ACC112 (cell line): ENCODE measurements around the gene RASGRP3.

Experiments
- H2AFZ ChIP-seq: fragments of 200-600 bp; sonication (generic); one replicate; pipeline ENCODE4 v1.6.0; 2017; ENCODE audit warnings: antibody characterized with exemption, low read length; ENCODE audit not compliant: unreplicated experiment
- H3K27ac ChIP-seq: fragments of 200-600 bp; sonication (generic); 2 replicates; pipeline ENCODE4 v1.5.1; 2014; ENCODE audit warnings: low read depth, mild to moderate bottlenecking, antibody characterized with exemption, low read length, moderate library complexity
- H3K27me3 ChIP-seq: fragments of 200-600 bp; sonication (generic); 2 replicates; pipeline ENCODE4 v1.6.1; 2014; ENCODE audit warnings: mild to moderate bottlenecking, antibody characterized with exemption, low read length, moderate library complexity, mixed read lengths; ENCODE audit not compliant: insufficient read depth
- H3K36me3 ChIP-seq: fragments of 200-600 bp; sonication (generic); 2 replicates; pipeline ENCODE4 v1.6.1; 2016; ENCODE audit warnings: mild to moderate bottlenecking, antibody characterized with exemption, low read length, moderate library complexity, mixed read lengths; ENCODE audit not compliant: insufficient read depth
- H3K4me1 ChIP-seq: fragments of 200-600 bp; sonication (generic); one replicate; pipeline ENCODE4 v1.6.1; 2016; ENCODE audit warnings: low read length, mixed read lengths; ENCODE audit not compliant: insufficient read depth, unreplicated experiment, control insufficient read depth
- H3K4me3 ChIP-seq: fragments of 200-600 bp; sonication (generic); 2 replicates; pipeline ENCODE4 v1.5.1; 2014; ENCODE audit warnings: mild to moderate bottlenecking, low read depth, low read length
- H3K79me2 ChIP-seq: fragments of 200-600 bp; sonication (generic); one replicate; pipeline ENCODE4 v1.6.0; 2016; ENCODE audit warnings: low read length; ENCODE audit not compliant: control insufficient read depth, unreplicated experiment, insufficient read depth

RASGRP3 gene

GRCh38 chr2:33502025-33502424 is 25.6 kb downstream of the RASGRP3 start:
- H3K36me3 ChIP-seq = no peaks in the 10 kb centered on the region

DNA sequence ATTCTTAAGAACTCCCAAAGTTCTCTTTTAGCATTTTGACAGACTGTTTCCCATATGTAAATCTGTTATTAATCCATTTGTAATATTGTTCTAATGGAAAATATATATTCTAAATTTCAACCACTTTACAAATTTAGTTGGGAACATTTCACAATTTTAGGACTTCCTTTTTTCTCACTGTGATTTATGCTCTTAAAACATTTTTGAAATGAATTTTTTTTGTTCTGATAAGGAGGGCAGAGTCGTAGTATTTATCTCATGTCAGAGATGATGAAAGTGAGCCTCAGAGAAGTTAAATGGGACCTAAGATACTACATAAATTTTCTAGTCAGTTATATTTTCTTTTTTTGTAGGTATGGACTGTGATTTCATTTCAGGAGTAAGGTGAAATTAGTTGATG is 26.6 kb downstream of the RASGRP3 start:
- no peaks in the 10 kb centered on the region for H3K79me2 ChIP-seq

More at GRCh38 chr2:33502025-33502424, 25.6 kb downstream of the RASGRP3 start:
- Histone ChIP-seq H3K27ac (no peak overlapping the region), H3K79me2 (no peaks in the 10 kb centered on the region), H2AFZ (no peak overlapping the region), H3K4me1 (no peaks in the 10 kb centered on the region), H3K27me3 (0 out of 2 replicates have a peak, but pooled peaks cover 6% of the 10 kb centered on the region), H3K4me3 (no peak overlapping the region)

DNA sequence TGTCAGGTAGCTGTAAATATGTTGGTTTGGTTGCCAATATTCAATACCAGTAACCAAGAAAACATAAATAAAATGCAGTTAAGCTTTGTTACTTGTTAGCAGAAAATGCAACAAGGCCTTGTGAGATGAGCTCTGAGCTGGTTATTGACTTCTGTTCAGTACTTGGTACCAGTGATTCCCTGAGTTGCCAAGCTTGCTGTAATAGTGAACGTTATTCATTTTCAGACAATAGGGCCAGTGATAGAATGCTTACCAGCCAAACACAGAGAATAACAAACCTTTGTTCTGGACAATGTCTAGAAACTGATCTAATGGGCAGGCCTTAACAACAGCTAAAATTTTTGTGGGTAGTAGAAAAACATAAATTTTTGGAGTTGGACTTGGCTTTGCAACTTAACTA is 29.5 kb downstream of the RASGRP3 start:
- H3K27me3 ChIP-seq = 0 out of 2 replicates have a peak, but pooled peaks cover 6% of the 10 kb centered on the region
- no peaks in the 10 kb centered on the region for H3K36me3 ChIP-seq
- no peak overlapping the region for H2AFZ ChIP-seq
- H3K79me2 ChIP-seq = no peaks in the 10 kb centered on the region
- H3K4me3 ChIP-seq = no peak overlapping the region
- H3K4me1 ChIP-seq = no peaks in the 10 kb centered on the region
- H3K27ac ChIP-seq = no peak overlapping the region

More for the DNA sequence above, 26.6 kb downstream of the RASGRP3 start:
- H3K4me1 ChIP-seq = no peaks in the 10 kb centered on the region
- no peak overlapping the region for H3K27ac ChIP-seq
- no peaks in the 10 kb centered on the region for H3K36me3 ChIP-seq
- H3K4me3 ChIP-seq = no peak overlapping the region
- 0 out of 2 replicates have a peak, but pooled peaks cover 6% of the 10 kb centered on the region for H3K27me3 ChIP-seq
- no peak overlapping the region for H2AFZ ChIP-seq

- Histone ChIP-seq H3K4me1 (no peaks in the 10 kb centered on the region), H3K27ac (no peak overlapping the region), H3K79me2 (no peaks in the 10 kb centered on the region), H2AFZ (no peak overlapping the region), H3K36me3 (no peaks in the 10 kb centered on the region), H3K4me3 (no peak overlapping the region), H3K27me3 (no peaks in the 10 kb centered on the region)
These were observed 33.6 kb downstream of the RASGRP3 start for GRCh38 chr2:33509908-33510585.

DNA sequence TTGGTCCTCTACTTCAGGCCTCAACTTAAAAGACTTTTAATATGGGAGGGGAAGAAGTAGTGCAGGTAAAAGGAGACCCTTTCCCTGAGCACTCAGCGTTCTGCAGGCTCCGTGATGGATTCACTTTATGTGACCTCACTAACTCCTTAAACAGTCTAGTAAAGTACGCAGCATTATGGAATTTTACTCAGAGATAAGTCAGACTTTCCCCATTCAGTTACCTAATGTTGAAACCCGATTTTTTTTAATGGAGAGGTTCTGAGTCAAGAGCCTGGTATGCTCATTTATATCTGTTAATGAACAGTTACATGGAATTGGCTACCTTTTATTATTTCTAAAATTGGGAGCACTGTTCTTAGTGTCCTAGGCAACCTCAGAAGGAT is 34.1 kb downstream of the RASGRP3 start:
- no peak overlapping the region for H3K27ac ChIP-seq
- H3K79me2 ChIP-seq = no peaks in the 10 kb centered on the region
- H3K4me3 ChIP-seq = no peak overlapping the region
- H3K27me3 ChIP-seq = no peaks in the 10 kb centered on the region
- no peaks in the 10 kb centered on the region for H3K4me1 ChIP-seq
- no peak overlapping the region for H2AFZ ChIP-seq
- H3K36me3 ChIP-seq = no peaks in the 10 kb centered on the region

DNA sequence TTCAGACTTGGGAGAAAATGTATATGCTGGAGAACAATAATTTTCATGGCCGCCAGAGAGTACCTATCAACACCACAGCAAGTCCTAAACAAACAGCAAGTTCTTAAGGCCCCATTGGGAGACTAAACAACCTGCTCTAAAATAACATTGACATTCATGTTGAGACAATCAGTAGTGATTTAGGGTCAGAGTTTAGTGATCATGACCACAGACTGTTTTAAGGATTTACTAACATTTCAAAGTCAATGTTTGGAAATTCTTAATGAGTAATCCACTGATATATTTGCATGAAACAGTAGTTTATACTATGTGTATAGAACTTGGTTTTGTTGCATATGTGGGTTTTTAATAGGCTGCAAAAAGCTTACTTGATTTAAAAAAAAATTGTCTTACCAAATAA is 34.7 kb downstream of the RASGRP3 start:
- Histone ChIP-seq H2AFZ (no peak overlapping the region), H3K4me3 (no peak overlapping the region), H3K4me1 (no peaks in the 10 kb centered on the region), H3K27me3 (no peaks in the 10 kb centered on the region), H3K79me2 (no peaks in the 10 kb centered on the region), H3K27ac (no peak overlapping the region), H3K36me3 (no peaks in the 10 kb centered on the region)

DNA sequence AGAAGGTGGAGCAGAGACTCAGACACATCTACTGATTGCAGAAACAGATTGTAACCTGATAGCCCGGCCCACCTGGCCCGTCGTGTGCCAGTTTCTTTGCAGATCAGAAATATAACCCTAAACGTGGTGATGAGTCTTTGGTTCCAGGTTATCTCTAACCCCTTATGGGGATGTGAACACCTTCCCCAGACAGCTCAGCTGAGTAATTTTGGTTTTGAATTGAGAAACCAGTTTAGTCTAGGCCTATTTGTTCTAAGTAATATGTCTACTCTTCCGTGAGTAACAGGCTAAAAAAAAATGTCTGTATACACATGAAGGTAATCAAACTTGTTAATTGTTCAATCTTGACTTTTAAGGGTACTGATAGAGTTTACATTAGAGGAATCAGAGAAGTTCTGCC is 35.7 kb downstream of the RASGRP3 start:
- no peaks in the 10 kb centered on the region for H3K36me3 ChIP-seq
- no peak overlapping the region for H2AFZ ChIP-seq
- no peaks in the 10 kb centered on the region for H3K79me2 ChIP-seq
- no peak overlapping the region for H3K27ac ChIP-seq
- no peaks in the 10 kb centered on the region for H3K4me1 ChIP-seq
- H3K4me3 ChIP-seq = no peak overlapping the region
- no peaks in the 10 kb centered on the region for H3K27me3 ChIP-seq

DNA sequence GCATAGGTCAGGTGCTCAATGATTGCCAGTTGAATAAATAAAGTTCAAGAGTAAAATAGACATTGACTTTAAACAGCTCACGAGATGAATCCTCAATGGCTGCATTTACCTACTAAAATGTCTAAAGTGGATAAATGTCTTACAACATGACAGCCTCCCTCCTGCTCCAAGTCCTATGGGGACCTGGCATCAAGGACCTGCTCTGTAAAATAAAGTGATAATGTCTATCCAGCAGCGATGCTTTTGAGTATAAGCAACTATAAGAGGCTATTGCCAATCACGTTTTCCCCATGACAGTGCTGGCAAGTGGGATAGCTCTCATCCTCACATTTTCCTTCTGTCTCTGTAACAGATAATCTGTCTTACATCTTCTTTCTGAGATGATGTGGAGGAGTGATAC is 37.0 kb downstream of the RASGRP3 start:
- H3K79me2 ChIP-seq = no peaks in the 10 kb centered on the region
- H3K27ac ChIP-seq = no peak overlapping the region
- H3K27me3 ChIP-seq = no peaks in the 10 kb centered on the region
- no peaks in the 10 kb centered on the region for H3K36me3 ChIP-seq
- no peak overlapping the region for H2AFZ ChIP-seq
- no peaks in the 10 kb centered on the region for H3K4me1 ChIP-seq
- H3K4me3 ChIP-seq = no peak overlapping the region

DNA sequence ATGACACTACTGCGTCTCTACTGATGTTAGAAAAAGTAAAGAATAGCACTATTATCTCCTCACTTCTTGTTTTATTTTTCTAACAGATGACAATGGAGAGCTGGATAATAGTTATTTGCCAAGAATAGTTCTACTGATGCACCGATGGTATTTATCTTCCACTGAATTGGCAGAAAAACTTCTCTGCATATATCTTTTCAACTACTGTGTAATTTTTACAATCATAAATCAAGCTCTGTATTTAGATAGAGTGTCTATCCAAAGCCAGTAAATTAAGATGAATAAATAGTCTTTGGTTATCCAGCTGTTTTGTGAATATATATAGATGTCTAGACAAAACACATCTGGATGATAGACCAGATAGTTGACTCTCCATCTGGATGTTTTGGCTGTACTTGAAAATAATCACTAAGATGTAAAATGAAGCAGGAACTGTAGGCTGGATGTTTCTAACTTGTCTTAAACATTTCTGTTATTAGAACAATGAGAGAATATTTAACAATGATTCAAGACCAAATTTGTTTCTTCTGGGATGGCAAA is 40.1 kb downstream of the RASGRP3 start:
- H3K4me1 ChIP-seq = no peaks in the 10 kb centered on the region
- no peaks in the 10 kb centered on the region for H3K27me3 ChIP-seq
- H2AFZ ChIP-seq = no peak overlapping the region
- no peak overlapping the region for H3K27ac ChIP-seq
- no peaks in the 10 kb centered on the region for H3K79me2 ChIP-seq
- H3K4me3 ChIP-seq = no peak overlapping the region
- H3K36me3 ChIP-seq = no peaks in the 10 kb centered on the region

- no peak overlapping the region for H3K4me3 ChIP-seq
- no peaks in the 10 kb centered on the region for H3K27me3 ChIP-seq
- no peak overlapping the region for H2AFZ ChIP-seq
- no peak overlapping the region for H3K27ac ChIP-seq
- no peaks in the 10 kb centered on the region for H3K4me1 ChIP-seq
- no peaks in the 10 kb centered on the region for H3K79me2 ChIP-seq
- H3K36me3 ChIP-seq = no peaks in the 10 kb centered on the region
These were observed 41.8 kb downstream of the RASGRP3 start for GRCh38 chr2:33518200-33518599.

DNA sequence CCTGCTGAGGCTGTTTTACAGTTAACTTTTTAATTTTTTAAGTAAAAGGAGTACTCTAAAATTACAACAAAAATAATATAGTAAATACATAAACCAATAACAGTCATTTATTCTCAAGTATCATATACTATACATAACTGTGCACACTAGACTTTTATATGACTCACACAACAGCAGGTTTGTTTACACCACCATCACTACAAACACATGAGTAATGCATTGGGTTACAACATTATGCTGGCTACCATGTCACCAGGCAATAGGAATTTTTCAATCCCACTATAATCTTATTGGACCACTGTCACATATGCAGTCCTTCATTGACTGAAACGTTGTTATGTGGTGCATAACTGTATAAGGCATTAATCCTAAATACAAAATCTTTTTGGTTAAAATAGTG is 42.5 kb downstream of the RASGRP3 start:
- Histone ChIP-seq H3K27ac (no peak overlapping the region), H3K79me2 (no peaks in the 10 kb centered on the region), H3K4me3 (no peak overlapping the region), H3K36me3 (no peaks in the 10 kb centered on the region), H3K27me3 (no peaks in the 10 kb centered on the region), H3K4me1 (no peaks in the 10 kb centered on the region), H2AFZ (no peak overlapping the region)
